PC-3 (cell line): Measurements from ENCODE around the gene JAZF1. TPM values are rescaled to one million over a fixed set of nuclear protein-coding genes. Genes with fewer than 3 reads are reported as not detected.

ENCODE experiments used
- ATAC-seq: fragments of 200-7000 bp; cut with Tn5 transposase; 2 replicates; pipeline ENCODE4 v1.9.1; 2020; ENCODE audit warnings: mild to moderate bottlenecking, moderate library complexity
- BruUV-seq: library from RNA; stranded (reverse); fragments of 400-500 nt; replicated peaks from 2 replicates; lab custom pipeline; 2021; lab: Mats Ljungman, UMichigan
- CTCF ChIA-PET: fragments of 300-600 bp; sonication (Branson Sonifier 250); formaldehyde crosslinking; loops from one replicate; lab custom pipeline; 2022; ENCODE audit warnings: antibody characterized with exemption; lab: Charles Lee
- POLR2A ChIA-PET: fragments of 300-600 bp; sonication (Branson Sonifier 250); formaldehyde crosslinking; loops from one replicate; lab custom pipeline; 2022; ENCODE audit warnings: antibody characterized with exemption; ENCODE audit not compliant: unreplicated experiment; lab: Charles Lee
- DNase-seq: peaks from one replicate; pipeline ENCODE4 v3.0.0-alpha.2; 2015
- H2AFZ ChIP-seq: fragments of 300-600 bp; sonication (generic); 2 replicates; pipeline ENCODE4 v1.6.0; 2016; ENCODE audit warnings: antibody characterized with exemption, low read length
- H3F3A ChIP-seq: fragments of 300-600 bp; sonication (generic); one replicate; pipeline ENCODE4 v1.6.0; 2017; ENCODE audit warnings: antibody characterized with exemption, low read length, control low read depth, mild to moderate bottlenecking; ENCODE audit not compliant: unreplicated experiment
- H3K27ac ChIP-seq: fragments of 300-600 bp; sonication (generic); 2 replicates; pipeline ENCODE4 v1.5.1; 2016; ENCODE audit warnings: mild to moderate bottlenecking, low read length
- H3K27me3 ChIP-seq: fragments of 300-600 bp; sonication (generic); 2 replicates; pipeline ENCODE4 v1.6.1; 2016; ENCODE audit warnings: low read length, mixed read lengths
- H3K36me3 ChIP-seq: fragments of 300-600 bp; sonication (generic); 2 replicates; pipeline ENCODE4 v1.6.1; 2016; ENCODE audit warnings: low read depth, mixed run types, low read length, mixed read lengths
- H3K4me1 ChIP-seq: fragments of 300-600 bp; sonication (generic); 2 replicates; pipeline ENCODE4 v1.5.1; 2016; ENCODE audit warnings: low read length; ENCODE audit not compliant: insufficient read depth
- H3K4me2 ChIP-seq: fragments of 300-600 bp; sonication (generic); 2 replicates; pipeline ENCODE4 v1.6.0; 2016; ENCODE audit warnings: low read length
- H3K4me3 ChIP-seq: fragments of 300-600 bp; sonication (generic); 2 replicates; pipeline ENCODE4 v1.5.1; 2016; ENCODE audit warnings: mild to moderate bottlenecking, low read length, mixed read lengths
- H3K79me2 ChIP-seq: fragments of 300-600 bp; sonication (generic); 2 replicates; pipeline ENCODE4 v1.6.1; 2017; ENCODE audit warnings: low read length, mixed read lengths
- H3K9ac ChIP-seq: fragments of 300-600 bp; sonication (generic); 2 replicates; pipeline ENCODE4 v1.6.0; 2016; ENCODE audit warnings: mild to moderate bottlenecking, low read length
- H3K9me2 ChIP-seq: fragments of 300-600 bp; sonication (generic); replicated peaks from 2 replicates; pipeline ENCODE4 v1.6.1; 2016; ENCODE audit warnings: mixed run types, low read length, mixed read lengths
- H3K9me3 ChIP-seq: fragments of 300-600 bp; sonication (generic); 2 replicates; pipeline ENCODE4 v1.6.1; 2016; ENCODE audit warnings: low read length, mixed read lengths
- H4K20me1 ChIP-seq: fragments of 300-600 bp; sonication (generic); 2 replicates; pipeline ENCODE4 v1.6.1; 2016; ENCODE audit warnings: low read length, mixed read lengths
- EZH2 ChIP-seq: fragments of 300-600 bp; sonication (generic); IDR thresholded peaks from one replicate; pipeline ENCODE4 v1.6.1; 2017; ENCODE audit warnings: antibody characterized with exemption, mild to moderate bottlenecking, low read length; ENCODE audit not compliant: unreplicated experiment
- EZH2phosphoT487 ChIP-seq: fragments of 300-600 bp; sonication (generic); IDR thresholded peaks from 2 replicates; pipeline ENCODE4 v1.6.1; 2018; ENCODE audit warnings: mild to moderate bottlenecking, antibody characterized with exemption, low read length, borderline replicate concordance
- intact Hi-C: fragments of 100-400 bp; cut with micrococcal nuclease; formaldehyde crosslinking; loops from 2 replicates; pipeline ENCODE4 v1.9.0; 2023
- total RNA-seq: library from RNA; depleted of rRNA; stranded (reverse); fragments of >200 nt; gene quantifications from 2 replicates; pipeline ENCODE4 v1.2.3, GENCODE V29; 2014
- TF ChIP-seq, protein P1 (sequence below): fragments of 300-600 bp; sonication (generic); conservative IDR thresholded peaks from 2 replicates; pipeline ENCODE4 v1.5.1; 2017; ENCODE audit warnings: antibody characterized with exemption, low read depth, mild to moderate bottlenecking, low read length

Gene JAZF1
- total RNA-seq, 1 experiment from 2014 or later: 2.3 TPM

DNA sequence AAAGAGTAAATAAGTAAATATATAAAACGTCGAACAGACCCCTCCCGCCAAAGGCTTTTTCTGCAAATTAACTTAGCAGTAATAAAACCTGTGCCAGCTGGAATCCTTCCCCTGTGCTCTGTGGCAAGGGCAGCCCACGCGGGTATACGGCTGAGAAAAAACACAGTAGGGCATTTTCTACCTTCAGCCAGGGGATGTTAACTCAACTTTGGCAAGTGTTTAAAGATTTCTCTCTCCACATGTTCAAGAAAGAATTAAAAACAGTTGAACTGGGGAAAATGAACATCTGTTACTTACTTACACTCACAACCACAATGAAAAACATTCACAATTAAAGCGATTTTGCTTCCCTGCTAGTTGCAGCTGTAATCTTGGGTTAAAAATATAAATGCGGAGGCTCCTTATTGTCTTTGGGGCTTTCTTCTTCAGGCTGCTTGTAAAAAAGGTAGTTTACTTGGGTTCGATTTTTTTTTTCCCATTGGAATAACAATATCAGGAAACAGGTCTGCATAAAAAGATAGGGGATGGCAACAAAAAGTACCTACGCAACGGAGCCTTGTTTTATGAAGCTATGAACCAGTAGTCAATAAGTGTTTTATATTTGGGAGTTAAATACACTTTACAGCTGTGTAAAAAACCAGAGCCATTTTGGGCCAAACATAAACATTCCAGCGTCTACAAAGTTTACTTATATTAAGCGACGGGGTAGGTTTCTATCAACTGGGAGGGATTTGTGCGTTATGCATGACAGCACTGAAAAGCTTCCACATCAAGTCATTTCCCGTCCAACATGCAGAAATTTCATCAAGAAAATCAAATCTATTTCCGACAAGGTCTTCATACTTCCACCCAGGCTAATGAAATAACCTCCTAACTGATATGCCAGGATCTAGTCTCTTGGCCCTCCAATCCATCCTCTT is 308.0 kb downstream of the JAZF1 start:
- Histone ChIP-seq H3K4me1 (peaks cover 4% of the 10 kb centered on the region; the same call in 1 of the 2 replicates), H3K9ac (no peak overlapping the region), H2AFZ (no peak overlapping the region), H3K4me2 (no peak overlapping the region), H3K4me3 (no peak overlapping the region), H3K27ac (no peak overlapping the region), H3K9me3 (no peaks in the 10 kb centered on the region), H3K9me2 (no peaks in the 10 kb centered on the region), H4K20me1 (no peaks in the 10 kb centered on the region), H3K79me2 (no peaks in the 10 kb centered on the region), H3K27me3 (no peaks in the 10 kb centered on the region), H3F3A (no peaks in the 10 kb centered on the region), H3K36me3 (no peaks in the 10 kb centered on the region)
- TF ChIP-seq EZH2: no peak
- TF ChIP-seq, protein P1, sequence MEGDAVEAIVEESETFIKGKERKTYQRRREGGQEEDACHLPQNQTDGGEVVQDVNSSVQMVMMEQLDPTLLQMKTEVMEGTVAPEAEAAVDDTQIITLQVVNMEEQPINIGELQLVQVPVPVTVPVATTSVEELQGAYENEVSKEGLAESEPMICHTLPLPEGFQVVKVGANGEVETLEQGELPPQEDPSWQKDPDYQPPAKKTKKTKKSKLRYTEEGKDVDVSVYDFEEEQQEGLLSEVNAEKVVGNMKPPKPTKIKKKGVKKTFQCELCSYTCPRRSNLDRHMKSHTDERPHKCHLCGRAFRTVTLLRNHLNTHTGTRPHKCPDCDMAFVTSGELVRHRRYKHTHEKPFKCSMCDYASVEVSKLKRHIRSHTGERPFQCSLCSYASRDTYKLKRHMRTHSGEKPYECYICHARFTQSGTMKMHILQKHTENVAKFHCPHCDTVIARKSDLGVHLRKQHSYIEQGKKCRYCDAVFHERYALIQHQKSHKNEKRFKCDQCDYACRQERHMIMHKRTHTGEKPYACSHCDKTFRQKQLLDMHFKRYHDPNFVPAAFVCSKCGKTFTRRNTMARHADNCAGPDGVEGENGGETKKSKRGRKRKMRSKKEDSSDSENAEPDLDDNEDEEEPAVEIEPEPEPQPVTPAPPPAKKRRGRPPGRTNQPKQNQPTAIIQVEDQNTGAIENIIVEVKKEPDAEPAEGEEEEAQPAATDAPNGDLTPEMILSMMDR: no peak
- TF ChIP-seq EZH2phosphoT487: no peak
- no peak for DNase-seq
- intact Hi-C loops: no loop called here
- ChIA-PET CTCF (no interaction called here), POLR2A (interaction anchor here (0.6 kb wide), 1 partner anchor 26 kb away, joined by 4 read pairs; no protein-coding TSS in a partner anchor)
- no peak for ATAC-seq
- BruUV-seq: no TSS peak

DNA sequence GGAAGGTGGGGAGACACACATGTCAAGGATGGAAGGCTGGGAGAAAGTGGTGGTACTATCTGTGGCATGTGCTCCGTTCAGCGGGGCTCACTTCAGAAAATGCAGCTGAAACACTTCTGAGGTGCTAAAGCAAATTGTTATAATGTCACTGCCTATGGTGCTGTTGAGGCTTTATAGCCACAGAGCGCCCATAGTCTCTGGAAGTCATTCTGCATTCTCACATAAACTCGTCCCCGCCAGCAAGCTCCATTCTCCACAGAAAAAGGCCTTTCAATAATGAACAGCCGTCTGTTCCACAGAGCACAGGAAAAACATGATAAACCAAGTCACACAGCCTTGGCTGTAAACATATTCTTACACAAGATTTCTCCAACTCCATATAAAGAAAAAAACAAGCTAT is 308.7 kb downstream of the JAZF1 start:
- H3F3A ChIP-seq: no peaks in the 10 kb centered on the region
- CTCF ChIA-PET: no interaction called here
- H3K4me2 ChIP-seq: no peak overlapping the region
- ATAC-seq: no peak
- POLR2A ChIA-PET: no interaction called here
- TF ChIP-seq EZH2: no peak
- TF ChIP-seq, protein P1: no peak
- TF ChIP-seq EZH2phosphoT487: no peak
- intact Hi-C loops: no loop called here
- H3K79me2 ChIP-seq: no peaks in the 10 kb centered on the region
- H3K4me3 ChIP-seq: no peak overlapping the region
- H2AFZ ChIP-seq: no peak overlapping the region
- no peaks in the 10 kb centered on the region for H3K9me3 ChIP-seq
- no peak overlapping the region for H3K27ac ChIP-seq
- no peaks in the 10 kb centered on the region for H3K36me3 ChIP-seq
- H4K20me1 ChIP-seq: no peaks in the 10 kb centered on the region
- H3K9ac ChIP-seq: no peak overlapping the region
- DNase-seq: no peak
- no TSS peak for BruUV-seq
- H3K27me3 ChIP-seq: no peaks in the 10 kb centered on the region
- no peaks in the 10 kb centered on the region for H3K9me2 ChIP-seq
- H3K4me1 ChIP-seq: peaks cover 4% of the 10 kb centered on the region; the same call in 1 of the 2 replicates

DNA sequence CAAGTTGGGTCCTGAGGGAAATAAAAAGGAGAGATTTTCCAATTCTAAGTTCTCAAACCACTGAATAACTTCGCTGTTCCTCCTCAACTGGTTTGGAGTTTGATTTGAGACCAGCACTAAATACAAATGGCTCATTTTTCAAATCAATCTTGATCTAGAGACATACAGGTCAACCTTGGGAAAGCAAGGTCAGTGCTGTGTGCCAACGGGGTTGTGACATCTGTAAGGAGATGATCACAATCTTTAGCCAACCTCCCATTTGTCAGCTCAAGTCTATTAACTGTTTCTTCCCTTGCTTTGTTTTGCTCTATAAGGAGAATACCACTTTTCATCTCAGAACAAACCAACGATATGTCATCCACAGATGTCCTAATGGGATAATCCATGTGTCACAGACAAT is 309.5 kb downstream of the JAZF1 start:
- CTCF ChIA-PET: no interaction called here
- Histone ChIP-seq H3K36me3 (no peaks in the 10 kb centered on the region), H3F3A (no peaks in the 10 kb centered on the region), H3K9me3 (no peaks in the 10 kb centered on the region), H3K27ac (no peak overlapping the region), H4K20me1 (no peaks in the 10 kb centered on the region), H3K4me1 (peaks cover 4% of the 10 kb centered on the region; the same call in 1 of the 2 replicates), H3K27me3 (no peaks in the 10 kb centered on the region), H2AFZ (no peak overlapping the region), H3K79me2 (no peaks in the 10 kb centered on the region), H3K4me2 (no peak overlapping the region), H3K9me2 (no peaks in the 10 kb centered on the region), H3K9ac (no peak overlapping the region), H3K4me3 (no peak overlapping the region)
- POLR2A ChIA-PET: no interaction called here
- TF ChIP-seq EZH2phosphoT487 (no peak), EZH2 (no peak)
- TF ChIP-seq, protein P1: no peak
- DNase-seq: no peak
- intact Hi-C loops: no loop called here
- no peak for ATAC-seq
- no TSS peak for BruUV-seq
